ENCODE measurements around the gene PKP4. TPM values are rescaled to one million over a fixed set of nuclear protein-coding genes. Genes with fewer than 3 reads are reported as not detected.

PKP4 gene
- total RNA-seq, 1 experiment from 2014 or later, result 55.2 TPM

- ChIA-PET POLR2A (no interaction called here), CTCF (no interaction called here), RAD21 (ENCODE audit: low non-redundant PET in 1 of 2, low total read pairs in 2 of 2, uncharacterized antibody in 2 of 2, unreplicated experiment in 2 of 2) (no interaction called here)
- Histone ChIP-seq H2AFZ (ENCODE audit: low read depth, low read length, poor library complexity, severe bottlenecking) (no peak overlapping the region), H4K20me1 (ENCODE audit: insufficient read depth) (no peaks in the 10 kb centered on the region), H3K9ac (ENCODE audit: low read length) (no peak overlapping the region), H3K4me3 (replicated peaks in 1 of 2; ENCODE audit: low read depth in 1 of 2, low read length in 2 of 2) (no peak overlapping the region), H3K9me2 (ENCODE audit: insufficient read depth) (no peaks in the 10 kb centered on the region), H3K27me3 (ENCODE audit: insufficient read depth, low read length) (no peaks in the 10 kb centered on the region), H3K79me2 (ENCODE audit: insufficient read depth, low read length) (no peaks in the 10 kb centered on the region), H3K36me3 (ENCODE audit: control insufficient read depth in 1 of 2, insufficient read depth in 2 of 2, low read length in 2 of 2) (peaks cover 0 to 16% of the 10 kb centered on the region in 2 experiments; a peak in 2 of 4 replicates), H3K4me2 (ENCODE audit: low read length) (no peak overlapping the region), H3K9me3 (ENCODE audit: control insufficient read depth in 1 of 2, insufficient read depth in 1 of 2, low read depth in 1 of 2, low read length in 2 of 2) (no peaks in the 10 kb centered on the region), H3K4me1 (ENCODE audit: control insufficient read depth in 1 of 2, insufficient read depth in 2 of 2, low read length in 2 of 2) (no peaks in the 10 kb centered on the region), H3K27ac (ENCODE audit: low read depth, low read length) (no peak overlapping the region)
- ATAC-seq (no peak), DNase-seq (ENCODE audit: low read depth, low spot score) (no peak)
- BruUV-seq (replicated peaks), result no TSS peak
- no peak for TF ChIP-seq ZBTB33 (IDR thresholded peaks at IDR 0.05; ENCODE audit: extremely low read depth, insufficient replicate concordance, low read length)
- TF ChIP-seq TCF7L2 (IDR thresholded peaks at IDR 0.05; ENCODE audit: borderline replicate concordance, extremely low read depth, insufficient read depth, insufficient read length), result no peak
- intact Hi-C loops (cut with micrococcal nuclease), result no loop called here
Observed at GRCh38 chr2:158635961-158636601, 179.3 kb downstream of the PKP4 start.

- Histone ChIP-seq H3K9me3 (ENCODE audit: control insufficient read depth in 1 of 2, insufficient read depth in 1 of 2, low read depth in 1 of 2, low read length in 2 of 2) (no peaks in the 10 kb centered on the region), H3K27ac (ENCODE audit: low read depth, low read length) (no peak overlapping the region), H3K27me3 (ENCODE audit: insufficient read depth, low read length) (no peaks in the 10 kb centered on the region), H3K4me2 (ENCODE audit: low read length) (no peak overlapping the region), H3K4me3 (replicated peaks in 1 of 2; ENCODE audit: low read depth in 1 of 2, low read length in 2 of 2) (no peak overlapping the region), H4K20me1 (ENCODE audit: insufficient read depth) (no peaks in the 10 kb centered on the region), H3K9me2 (ENCODE audit: insufficient read depth) (no peaks in the 10 kb centered on the region), H3K4me1 (ENCODE audit: control insufficient read depth in 1 of 2, insufficient read depth in 2 of 2, low read length in 2 of 2) (no peaks in the 10 kb centered on the region), H3K9ac (ENCODE audit: low read length) (no peak overlapping the region), H2AFZ (ENCODE audit: low read depth, low read length, poor library complexity, severe bottlenecking) (no peak overlapping the region), H3K79me2 (ENCODE audit: insufficient read depth, low read length) (no peaks in the 10 kb centered on the region), H3K36me3 (ENCODE audit: control insufficient read depth in 1 of 2, insufficient read depth in 2 of 2, low read length in 2 of 2) (peaks cover 0 to 14% of the 10 kb centered on the region in 2 experiments; a peak in 2 of 4 replicates)
- intact Hi-C loops (cut with micrococcal nuclease), result no loop called here
- ChIA-PET POLR2A (no interaction called here), CTCF (no interaction called here), RAD21 (ENCODE audit: low non-redundant PET in 1 of 2, low total read pairs in 2 of 2, uncharacterized antibody in 2 of 2, unreplicated experiment in 2 of 2) (no interaction called here)
- DNase-seq (ENCODE audit: low read depth, low spot score), result no peak
- no peak for TF ChIP-seq POLR2A (IDR thresholded peaks at IDR 0.05; ENCODE audit: borderline replicate concordance, extremely low read depth, insufficient read depth, insufficient read length)
- ATAC-seq, result no peak
- no TSS peak for BruUV-seq (replicated peaks)
Observed at GRCh38 chr2:158637357-158637756, 180.6 kb downstream of the PKP4 start.

Data from HCT116 (cell line).